ENCODE measurements around the gene GALC. TPM values are rescaled to one million over a fixed set of nuclear protein-coding genes. Genes with fewer than 3 reads are reported as not detected.

Gene GALC
- total and polyA plus RNA-seq, 9 of the 15 experiments (the other 6 are each of a cell fraction or from before 2014, with no cell fraction given) = 1.6 to 15.0 (median 7.3) TPM

GRCh38 chr14:88023658-88024187 is 30.7 kb upstream of the GALC start (continued):
- TF ChIP-seq ZNF398 (CRISPR knock-in tag; IDR thresholded peaks at IDR 0.05) (no peak), TGIF2 (CRISPR knock-in tag; IDR thresholded peaks at IDR 0.05) (no peak), E2F4 (CRISPR knock-in tag; IDR thresholded peaks at IDR 0.05; ENCODE audit: low read depth) (no peak), CAMTA2 (CRISPR knock-in tag; conservative IDR thresholded peaks at IDR 0.05) (no peak), CBFB (CRISPR knock-in tag; IDR thresholded peaks at IDR 0.05) (no peak), STAT5A (IDR thresholded peaks at IDR 0.05; ENCODE audit: borderline replicate concordance, low read length) (no peak), ZNF655 (CRISPR knock-in tag; IDR thresholded peaks at IDR 0.05) (no peak), CBX2 (IDR thresholded peaks at IDR 0.05; ENCODE audit: insufficient read depth, low read length, poor library complexity, severe bottlenecking) (no peak), TRIM25 (IDR thresholded peaks at IDR 0.05; ENCODE audit: borderline replicate concordance) (no peak), HMG20B (CRISPR knock-in tag; IDR thresholded peaks at IDR 0.05) (no peak), NR2F6 (CRISPR knock-in tag; IDR thresholded peaks at IDR 0.05) (no peak), ZNF41 (CRISPR knock-in tag; conservative IDR thresholded peaks at IDR 0.05) (no peak), HOMEZ (CRISPR knock-in tag; IDR thresholded peaks at IDR 0.05) (no peak), KLF1 (tag; IDR thresholded peaks at IDR 0.05) (no peak), CBFA2T3 (IDR thresholded peaks at IDR 0.05) (peak; percentile 40), STAT5B (CRISPR knock-in tag; IDR thresholded peaks at IDR 0.05) (no peak), ARID1B (IDR thresholded peaks at IDR 0.05) (0 out of 2 replicates have a peak, but pooled peaks have one; percentile 12)
